ENCODE data around the gene CALCOCO2. TPM values are rescaled to one million over a fixed set of nuclear protein-coding genes. Genes with fewer than 3 reads are reported as not detected.
A peak's percentile ranks its signal among the peaks of the same experiment; 100 is the strongest.
"Not testable (repeated sequence)": the region's sequence is repeated elsewhere in the genome, so short reads cannot be mapped to it uniquely, and the experiment has no call there.

CALCOCO2 gene
- total RNA-seq, 2 donors from 2014 or later = 208 to 215 TPM

GRCh38 chr17:48816774-48817590 lies 13.9 kb upstream of the CALCOCO2 start, which contains the start of gene TTLL6:
TSS of gene TTLL6 (minus strand) at chr17:48817229. CDS start at chr17:48817072, 157 bp downstream.
- ATAC-seq (peak; percentile 93), DNase-seq (peak; percentile 91 to 96)
- intact Hi-C loops (cut with DNase I, micrococcal nuclease) = no loop called here

- ATAC-seq = no peak
- intact Hi-C loops (cut with DNase I, micrococcal nuclease) = no loop called here
- DNase-seq = no peak
Measured at GRCh38 chr17:48818361-48818841, 12.4 kb upstream of the CALCOCO2 start.

DNA sequence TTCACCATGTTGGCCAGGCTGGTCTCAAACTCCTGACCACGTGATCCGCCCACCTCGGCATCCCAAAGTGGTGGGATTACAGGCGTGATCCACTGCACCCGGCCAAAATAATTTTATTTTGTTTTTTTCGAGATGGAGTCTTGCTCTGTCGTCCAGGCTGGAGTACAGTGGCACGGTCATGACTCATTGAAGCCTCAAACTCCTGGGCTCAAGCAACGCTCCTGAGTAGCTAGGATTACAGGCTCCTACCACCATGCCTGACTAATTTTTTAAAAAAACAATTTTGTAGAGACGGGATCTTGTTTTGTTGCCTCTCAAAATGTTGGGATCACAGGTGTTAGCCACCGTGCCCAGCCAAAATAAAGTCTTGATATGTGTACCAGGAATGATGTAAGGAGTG lies 11.4 kb upstream of the CALCOCO2 start:
- intact Hi-C loops (cut with DNase I, micrococcal nuclease) = no loop called here
- no peak for ATAC-seq
- no peak for DNase-seq

- ATAC-seq; DNase-seq; intact Hi-C loops (cut with DNase I, micrococcal nuclease): not testable (repeated sequence)
Measured at GRCh38 chr17:48820936-48821335, 9.9 kb upstream of the CALCOCO2 start.

- DNase-seq = no peak
- no peak for ATAC-seq
Measured at GRCh38 chr17:48825446-48826381, 5.1 kb upstream of the CALCOCO2 start.

GRCh38 chr17:48831549-48831883 lies 681 bp downstream of the CALCOCO2 start:
- no peak for DNase-seq
- intact Hi-C loops (cut with DNase I, micrococcal nuclease) = no loop called here
- no peak for ATAC-seq

More at GRCh38 chr17:48825446-48826381, 5.1 kb upstream of the CALCOCO2 start:
- intact Hi-C loops (cut with DNase I, micrococcal nuclease) = no loop called here

DNA sequence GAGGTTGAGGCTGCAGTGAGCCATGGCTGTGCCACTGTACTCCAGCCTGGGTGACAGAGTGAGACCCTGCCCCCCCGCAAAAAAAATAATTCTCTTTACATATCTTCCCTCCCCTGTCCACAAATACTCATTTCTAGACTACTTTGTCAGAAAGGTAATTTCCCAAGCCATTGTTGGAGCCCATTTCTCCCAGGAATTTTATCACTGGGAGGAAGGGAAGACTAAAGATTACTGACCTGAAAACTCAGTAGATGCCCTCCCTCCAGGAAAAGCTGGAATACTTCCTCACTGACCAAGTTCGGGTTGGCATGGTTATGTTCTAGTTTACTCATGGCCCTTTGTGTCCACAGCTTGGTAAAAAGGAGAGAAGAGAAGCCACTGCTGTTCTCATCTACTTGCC lies 4.1 kb downstream of the CALCOCO2 start:
- DNase-seq (no peak), ATAC-seq (no peak)
- intact Hi-C loops (cut with DNase I, micrococcal nuclease) = no loop called here

DNA sequence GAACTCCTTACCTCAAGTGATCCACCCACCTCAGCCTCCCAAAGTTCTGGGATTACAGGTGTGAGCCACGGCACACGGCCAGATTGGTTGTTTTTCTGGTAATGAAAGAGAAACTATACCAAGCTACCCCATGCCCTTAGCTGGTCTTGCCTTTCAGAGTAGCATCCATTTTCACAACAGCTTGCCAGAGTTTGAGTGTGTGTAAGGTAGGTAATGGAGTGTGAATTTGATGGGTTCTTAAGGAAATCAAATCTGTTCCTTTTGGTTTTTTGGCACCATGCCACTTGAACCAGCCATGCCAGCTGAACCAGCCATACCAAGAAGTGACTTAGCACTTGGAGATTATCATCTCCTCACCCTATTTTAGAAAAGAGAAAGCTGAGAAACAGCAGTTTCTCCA lies 5.1 kb downstream of the CALCOCO2 start:
- DNase-seq = no peak
- intact Hi-C loops (cut with DNase I, micrococcal nuclease) = no loop called here
- ATAC-seq = no peak

DNA sequence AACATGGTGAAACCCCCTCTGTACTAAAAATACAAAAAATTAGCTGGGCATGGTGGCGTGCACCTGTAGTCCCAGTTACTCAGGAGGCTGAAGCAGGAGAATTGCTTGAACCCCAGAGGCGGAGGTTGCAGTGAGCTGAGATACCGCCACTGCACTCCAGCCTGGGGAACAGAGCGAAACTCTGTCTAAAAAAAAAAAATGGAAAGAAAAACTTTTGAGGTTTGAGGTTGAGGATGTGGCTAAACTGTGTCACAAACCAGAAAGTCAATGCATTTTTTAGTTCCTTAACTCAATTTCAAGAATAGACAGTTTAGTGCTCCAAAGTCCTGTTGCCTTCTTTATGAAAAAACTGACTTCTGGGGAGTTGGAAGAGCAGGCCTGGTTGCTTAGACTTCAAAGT lies 6.6 kb downstream of the CALCOCO2 start:
- not testable (repeated sequence) for ATAC-seq, DNase-seq

GRCh38 chr17:48840441-48840840 lies 9.6 kb downstream of the CALCOCO2 start:
- DNase-seq (no peak), ATAC-seq (no peak)
- intact Hi-C loops (cut with DNase I, micrococcal nuclease) = no loop called here

More for the DNA sequence above, 6.6 kb downstream of the CALCOCO2 start:
- intact Hi-C loops (cut with DNase I, micrococcal nuclease) = not testable (repeated sequence)

GRCh38 chr17:48841395-48841831 lies 10.6 kb downstream of the CALCOCO2 start:
- no peak for DNase-seq
- intact Hi-C loops (cut with DNase I, micrococcal nuclease) = no loop called here
- peak; percentile 54 for ATAC-seq

DNA sequence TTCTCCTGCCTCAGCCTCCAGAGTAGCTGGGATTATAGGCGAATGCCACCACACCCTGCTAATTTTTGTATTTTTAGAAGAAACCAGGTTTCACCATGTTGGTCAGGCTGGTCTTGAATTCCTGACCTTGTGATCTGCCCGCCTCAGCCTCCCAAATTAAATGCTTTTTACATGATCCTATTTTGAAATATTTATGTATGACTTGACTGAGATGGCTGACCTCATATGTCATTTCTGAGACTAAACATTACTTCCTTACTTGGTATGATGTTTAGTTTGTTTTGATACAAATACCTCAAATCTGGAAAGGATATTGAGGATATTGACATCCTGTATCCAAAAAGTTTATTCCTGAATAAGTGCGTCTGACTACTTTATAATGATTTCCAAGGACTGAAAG lies 11.9 kb downstream of the CALCOCO2 start:
- intact Hi-C loops (cut with DNase I, micrococcal nuclease) = no loop called here
- DNase-seq = no peak
- no peak for ATAC-seq

GRCh38 chr17:48843187-48843900 lies 12.5 kb downstream of the CALCOCO2 start:
- DNase-seq (no peak), ATAC-seq (peak; percentile 39)
- intact Hi-C loops (cut with DNase I, micrococcal nuclease) = no loop called here

GRCh38 chr17:48850792-48851323 lies 20.0 kb downstream of the CALCOCO2 start:
- DNase-seq (no peak), ATAC-seq (peak; percentile 37)
- intact Hi-C loops (cut with DNase I, micrococcal nuclease) = no loop called here

- intact Hi-C loops (cut with DNase I, micrococcal nuclease) = no loop called here
- no peak for DNase-seq
- ATAC-seq = no peak
Measured at GRCh38 chr17:48854774-48855476, 24.1 kb downstream of the CALCOCO2 start.

- ATAC-seq (no peak), DNase-seq (no peak)
- intact Hi-C loops (cut with DNase I, micrococcal nuclease) = no loop called here
Measured at GRCh38 chr17:48856122-48856821, 25.4 kb downstream of the CALCOCO2 start.

DNA sequence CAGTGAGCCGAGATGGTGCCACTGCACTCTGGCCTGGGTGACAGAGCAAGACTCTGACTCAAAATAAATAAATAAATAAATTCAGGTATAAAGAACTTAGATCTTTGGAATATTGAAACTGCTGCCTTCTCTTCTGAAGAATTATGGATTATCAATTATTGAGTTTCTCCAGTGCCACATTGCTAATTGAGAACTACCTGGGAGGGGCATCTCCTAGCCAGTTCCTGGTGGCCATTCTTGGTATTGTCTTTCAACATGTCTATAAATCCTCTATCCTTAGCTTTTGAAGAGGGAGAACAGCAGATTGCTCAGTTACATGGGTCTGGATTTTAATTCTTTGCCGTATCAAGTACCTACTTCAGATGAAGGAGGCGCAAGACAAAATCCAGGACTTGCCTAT lies 29.2 kb downstream of the CALCOCO2 start:
- DNase-seq (no peak), ATAC-seq (no peak)
- intact Hi-C loops (cut with DNase I, micrococcal nuclease) = no loop called here

All from left colon (tissue), 2 donors.